ENCODE results near the gene XCL2. TPM values are rescaled to one million over a fixed set of nuclear protein-coding genes. Genes with fewer than 3 reads are reported as not detected.

XCL2 gene
- polyA plus RNA-seq, 1 donor from 2014 or later = not detected

GRCh38 chr1:168521401-168522000, 22.3 kb downstream of the XCL2 start:
- Histone ChIP-seq H3K27me3 (ENCODE audit: insufficient read depth, low read depth, low read length) (no peaks in the 10 kb centered on the region), H4K20me1 (ENCODE audit: insufficient read depth) (no peaks in the 10 kb centered on the region), H3K4me3 (ENCODE audit: low read length) (no peak overlapping the region), H3K27ac (ENCODE audit: low read length) (no peak overlapping the region), H3K79me2 (replicated peaks; ENCODE audit: insufficient read depth, low read length) (no peaks in the 10 kb centered on the region), H3K9me3 (ENCODE audit: low read length) (no peaks in the 10 kb centered on the region), H3K4me2 (ENCODE audit: low read length) (no peak overlapping the region), H3K36me3 (ENCODE audit: insufficient read depth, low read length) (no peaks in the 10 kb centered on the region), H3K9me2 (ENCODE audit: insufficient read depth, low read length) (no peaks in the 10 kb centered on the region), H2AFZ (ENCODE audit: low read depth, low read length) (no peak overlapping the region), H3F3A (ENCODE audit: insufficient read depth, low read length, poor library complexity, severe bottlenecking) (no peaks in the 10 kb centered on the region), H3K9ac (ENCODE audit: low read length) (no peak overlapping the region)
- no peak for TF ChIP-seq EP300 (conservative IDR thresholded peaks at IDR 0.05; ENCODE audit: poor library complexity, severe bottlenecking)
- no peak for TF ChIP-seq MXI1 (conservative IDR thresholded peaks at IDR 0.05; ENCODE audit: poor library complexity, severe bottlenecking)
- no peak for TF ChIP-seq POLR2AphosphoS5 (IDR thresholded peaks at IDR 0.05)
- TF ChIP-seq EZH2 (IDR thresholded peaks at IDR 0.05; ENCODE audit: borderline replicate concordance, insufficient read depth, low read length, poor library complexity, severe bottlenecking) = no peak
- TF ChIP-seq RAD21 (conservative IDR thresholded peaks at IDR 0.05) = no peak
- no peak for TF ChIP-seq REST (IDR thresholded peaks at IDR 0.05; ENCODE audit: borderline replicate concordance)
- no peak for TF ChIP-seq TAF1 (IDR thresholded peaks at IDR 0.05; ENCODE audit: low read depth)
- TF ChIP-seq SMC3 (conservative IDR thresholded peaks at IDR 0.05; ENCODE audit: poor library complexity) = no peak
- TF ChIP-seq CTCF (IDR thresholded peaks at IDR 0.05; ENCODE audit: poor library complexity, severe bottlenecking) = no peak

- H3K27me3 ChIP-seq (ENCODE audit: insufficient read depth, low read depth, low read length) = no peaks in the 10 kb centered on the region
- TF ChIP-seq MXI1 (conservative IDR thresholded peaks at IDR 0.05; ENCODE audit: poor library complexity, severe bottlenecking) = no peak
Observed at GRCh38 chr1:168520832-168521231, 23.0 kb downstream of the XCL2 start.

More at GRCh38 chr1:168520832-168521231, 23.0 kb downstream of the XCL2 start:
- no peaks in the 10 kb centered on the region for H3K9me2 ChIP-seq (ENCODE audit: insufficient read depth, low read length)
- H3K4me3 ChIP-seq (ENCODE audit: low read length) = no peak overlapping the region
- H3K27ac ChIP-seq (ENCODE audit: low read length) = no peak overlapping the region
- H3K79me2 ChIP-seq (replicated peaks; ENCODE audit: insufficient read depth, low read length) = no peaks in the 10 kb centered on the region
- no peaks in the 10 kb centered on the region for H3F3A ChIP-seq (ENCODE audit: insufficient read depth, low read length, poor library complexity, severe bottlenecking)
- no peak overlapping the region for H3K4me2 ChIP-seq (ENCODE audit: low read length)
- no peaks in the 10 kb centered on the region for H4K20me1 ChIP-seq (ENCODE audit: insufficient read depth)
- no peak overlapping the region for H3K9ac ChIP-seq (ENCODE audit: low read length)
- no peaks in the 10 kb centered on the region for H3K36me3 ChIP-seq (ENCODE audit: insufficient read depth, low read length)
- H2AFZ ChIP-seq (ENCODE audit: low read depth, low read length) = no peak overlapping the region
- no peaks in the 10 kb centered on the region for H3K9me3 ChIP-seq (ENCODE audit: low read length)

All from neural cell (in vitro differentiated cells).